ENCODE measurements around the gene REC114. TPM values are rescaled to one million over a fixed set of nuclear protein-coding genes. Genes with fewer than 3 reads are reported as not detected.
"Not testable (repeated sequence)": the region's sequence is repeated elsewhere in the genome, so short reads cannot be mapped to it uniquely, and the experiment has no call there.

Gene REC114
- total RNA-seq, 1 donor from 2014 or later = not detected

GRCh38 chr15:73455876-73456275 lies 12.9 kb downstream of the REC114 start:
- DNase-seq (ENCODE audit: low spot score) = no peak

GRCh38 chr15:73457334-73457733 lies 14.4 kb downstream of the REC114 start:
- DNase-seq (ENCODE audit: low spot score) = no peak

- DNase-seq (ENCODE audit: low spot score) = no peak
These were observed 17.7 kb downstream of the REC114 start for GRCh38 chr15:73460662-73461061.

GRCh38 chr15:73464602-73465001 lies 21.6 kb downstream of the REC114 start:
- no peak for DNase-seq (ENCODE audit: low spot score)

GRCh38 chr15:73467758-73468157 lies 24.8 kb downstream of the REC114 start:
- DNase-seq (ENCODE audit: low spot score) = no peak

GRCh38 chr15:73474785-73475184 lies 31.8 kb downstream of the REC114 start:
- DNase-seq (ENCODE audit: low spot score) = no peak

GRCh38 chr15:73476704-73477216 lies 33.8 kb downstream of the REC114 start:
- no peak for DNase-seq (ENCODE audit: low spot score)

GRCh38 chr15:73480050-73480449 lies 37.1 kb downstream of the REC114 start:
- DNase-seq (ENCODE audit: low spot score) = no peak

GRCh38 chr15:73482166-73482565 lies 39.2 kb downstream of the REC114 start:
- DNase-seq (ENCODE audit: low spot score) = no peak

- no peak for DNase-seq (ENCODE audit: low spot score)
These were observed 40.1 kb downstream of the REC114 start for GRCh38 chr15:73483053-73483452.

GRCh38 chr15:73485372-73485771 lies 42.4 kb downstream of the REC114 start:
- DNase-seq (ENCODE audit: low spot score) = no peak

GRCh38 chr15:73485885-73486284 lies 42.9 kb downstream of the REC114 start:
- not testable (repeated sequence) for DNase-seq (ENCODE audit: low spot score)

- DNase-seq (ENCODE audit: low spot score) = no peak
These were observed 45.7 kb downstream of the REC114 start for GRCh38 chr15:73488698-73489097.

GRCh38 chr15:73493922-73494321 lies 51.0 kb downstream of the REC114 start:
- DNase-seq (ENCODE audit: low spot score) = no peak

GRCh38 chr15:73495181-73495580 lies 52.2 kb downstream of the REC114 start:
- DNase-seq (ENCODE audit: low spot score) = no peak

GRCh38 chr15:73500696-73501095 lies 57.7 kb downstream of the REC114 start:
- DNase-seq (ENCODE audit: low spot score) = no peak

- DNase-seq (ENCODE audit: low spot score) = no peak
These were observed 61.9 kb downstream of the REC114 start for GRCh38 chr15:73504885-73505284.

GRCh38 chr15:73515527-73515926 lies 72.6 kb downstream of the REC114 start:
- DNase-seq (ENCODE audit: low spot score) = no peak

- no peak for DNase-seq (ENCODE audit: low spot score)
These were observed 74.6 kb downstream of the REC114 start for GRCh38 chr15:73517566-73517965.

- no peak for DNase-seq (ENCODE audit: low spot score)
These were observed 75.4 kb downstream of the REC114 start for GRCh38 chr15:73518180-73518862.

- DNase-seq (ENCODE audit: low spot score) = no peak
These were observed 76.1 kb downstream of the REC114 start for GRCh38 chr15:73518876-73519733.

- no peak for DNase-seq (ENCODE audit: low spot score)
These were observed 79.0 kb downstream of the REC114 start for GRCh38 chr15:73522011-73522410.

- DNase-seq (ENCODE audit: low spot score) = no peak
These were observed 82.0 kb downstream of the REC114 start for GRCh38 chr15:73524919-73525318.

Measured in ureter (tissue), 1 donor.